ENCODE results near the gene PERCC1.

- TF ChIP-seq REST (IDR thresholded peaks at IDR 0.05; ENCODE audit: borderline replicate concordance) (no peak), REST (CRISPR knock-in tag; IDR thresholded peaks at IDR 0.05; ENCODE audit: low read depth) (no peak), RAD21 (CRISPR knock-in tag; conservative IDR thresholded peaks at IDR 0.05 in 1 of 2, IDR thresholded peaks at IDR 0.05 in 1 of 2) (no peak), CLOCK (CRISPR knock-in tag; IDR thresholded peaks at IDR 0.05; ENCODE audit: borderline replicate concordance) (no peak), MAX (CRISPR knock-in tag; IDR thresholded peaks at IDR 0.05) (no peak), NFIC (IDR thresholded peaks at IDR 0.05) (no peak), ESRRA (IDR thresholded peaks at IDR 0.05; ENCODE audit: borderline replicate concordance, low read depth) (no peak), MXI1 (IDR thresholded peaks at IDR 0.05; ENCODE audit: low read depth, low read length) (no peak), FUS (optimal IDR thresholded peaks at IDR 0.05; ENCODE audit: low read depth, low read length) (no peak), ERF (CRISPR knock-in tag; IDR thresholded peaks at IDR 0.05) (no peak), ZNF239 (CRISPR knock-in tag; IDR thresholded peaks at IDR 0.05) (no peak), ZNF274 (IDR thresholded peaks at IDR 0.05; ENCODE audit: borderline replicate concordance, low read depth, low read length) (no peak), IRF9 (tag; IDR thresholded peaks at IDR 0.05) (no peak), POLR2AphosphoS5 (IDR thresholded peaks at IDR 0.05; ENCODE audit: control insufficient read depth, insufficient read depth, low read depth, low read length) (no peak)
These were observed 38.9 kb downstream of the PERCC1 start for GRCh38 chr16:1469693-1470201.

Measured in K562 (cell line).